ENCODE results near the gene FZD7.

FZD7 gene

GRCh38 chr2:202033317-202034248, at the start of gene FZD7:
FZD7 (plus strand) TSS chr2:202033855; CDS start chr2:202034648, 793 bp downstream.
- Mint-ChIP-seq H3K27ac (peak within 1 kb of the TSS; percentile 64), H3K4me3 (peak within 1 kb of the TSS; percentile 81), H3K9me3 (no peaks in the 10 kb centered on the region), H3K36me3 (ENCODE audit: low read depth) (no peaks in the 10 kb centered on the region), H3K4me1 (ENCODE audit: low read depth) (peaks cover 15% of the 10 kb centered on the region), H3K27me3 (peaks cover 25% of the 10 kb centered on the region)
- DNase-seq, result peak; percentile 86

DNA sequence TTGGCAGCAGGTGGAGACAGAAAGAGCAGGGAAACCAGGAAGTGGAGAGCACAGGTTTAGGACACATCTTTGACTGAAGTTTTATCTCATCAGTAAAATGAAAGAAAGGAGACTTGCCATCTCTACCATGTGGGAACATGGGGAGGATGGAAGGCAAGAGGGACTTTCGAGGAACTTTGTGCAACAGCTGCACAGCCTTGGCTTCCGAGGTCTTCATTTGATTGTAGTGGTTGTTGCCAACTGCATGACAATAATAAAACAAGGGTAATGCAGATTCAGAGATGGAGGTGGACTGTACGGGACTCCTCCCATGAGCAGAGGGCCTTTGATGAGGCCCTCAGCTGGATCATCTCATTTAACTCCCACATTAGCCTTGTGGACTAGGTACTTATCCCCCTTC, 49.3 kb upstream of the FZD7 start:
- peaks cover 5% of the 10 kb centered on the region for H3K4me1 Mint-ChIP-seq (ENCODE audit: low read depth)
- no peak overlapping the region for H3K4me3 Mint-ChIP-seq
- no peak overlapping the region for H3K27ac Mint-ChIP-seq
- peaks cover 4% of the 10 kb centered on the region for H3K27me3 Mint-ChIP-seq
- no peaks in the 10 kb centered on the region for H3K9me3 Mint-ChIP-seq
- no peak for DNase-seq
- H3K36me3 Mint-ChIP-seq (ENCODE audit: low read depth), result no peaks in the 10 kb centered on the region

DNA sequence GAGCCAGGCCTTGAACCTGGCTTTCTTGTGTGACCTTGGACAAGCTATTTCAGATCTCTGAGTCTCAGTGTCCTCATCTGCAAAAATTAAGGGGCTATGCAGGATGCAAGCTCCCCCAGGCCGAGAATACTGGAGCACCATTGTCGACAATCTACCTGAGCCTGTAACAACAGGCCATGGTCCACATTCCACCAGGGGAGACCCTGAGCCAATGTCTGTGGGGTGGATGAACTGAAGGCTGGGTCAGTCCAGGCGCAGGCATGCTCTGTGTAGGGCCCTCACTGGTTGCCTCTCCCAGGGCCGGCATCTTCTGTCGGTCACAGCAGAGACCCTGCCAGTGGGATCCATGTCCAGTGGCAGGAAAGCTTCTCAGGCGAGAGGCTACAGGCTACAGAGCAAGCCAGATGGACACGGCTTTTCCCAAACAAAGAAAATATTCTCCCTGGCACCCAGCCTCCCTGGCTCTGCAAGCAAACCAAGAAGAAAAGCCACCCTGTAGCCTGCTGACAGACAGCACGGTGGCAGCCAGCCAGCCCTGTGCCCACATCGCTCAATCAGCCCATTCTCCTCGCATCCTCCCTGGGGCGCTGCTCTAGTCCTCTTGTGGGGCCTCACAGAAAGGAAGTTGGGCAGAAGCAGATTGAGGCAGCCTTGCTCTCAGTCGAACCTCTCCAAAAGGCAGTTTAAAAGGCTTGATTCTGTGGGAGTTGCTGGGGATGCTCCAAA, 48.7 kb upstream of the FZD7 start:
- peaks cover 5% of the 10 kb centered on the region for H3K4me1 Mint-ChIP-seq (ENCODE audit: low read depth)
- no peaks in the 10 kb centered on the region for H3K36me3 Mint-ChIP-seq (ENCODE audit: low read depth)
- no peak for DNase-seq
- no peak overlapping the region for H3K27ac Mint-ChIP-seq
- H3K27me3 Mint-ChIP-seq, result peaks cover 4% of the 10 kb centered on the region
- no peaks in the 10 kb centered on the region for H3K9me3 Mint-ChIP-seq
- no peak overlapping the region for H3K4me3 Mint-ChIP-seq

DNA sequence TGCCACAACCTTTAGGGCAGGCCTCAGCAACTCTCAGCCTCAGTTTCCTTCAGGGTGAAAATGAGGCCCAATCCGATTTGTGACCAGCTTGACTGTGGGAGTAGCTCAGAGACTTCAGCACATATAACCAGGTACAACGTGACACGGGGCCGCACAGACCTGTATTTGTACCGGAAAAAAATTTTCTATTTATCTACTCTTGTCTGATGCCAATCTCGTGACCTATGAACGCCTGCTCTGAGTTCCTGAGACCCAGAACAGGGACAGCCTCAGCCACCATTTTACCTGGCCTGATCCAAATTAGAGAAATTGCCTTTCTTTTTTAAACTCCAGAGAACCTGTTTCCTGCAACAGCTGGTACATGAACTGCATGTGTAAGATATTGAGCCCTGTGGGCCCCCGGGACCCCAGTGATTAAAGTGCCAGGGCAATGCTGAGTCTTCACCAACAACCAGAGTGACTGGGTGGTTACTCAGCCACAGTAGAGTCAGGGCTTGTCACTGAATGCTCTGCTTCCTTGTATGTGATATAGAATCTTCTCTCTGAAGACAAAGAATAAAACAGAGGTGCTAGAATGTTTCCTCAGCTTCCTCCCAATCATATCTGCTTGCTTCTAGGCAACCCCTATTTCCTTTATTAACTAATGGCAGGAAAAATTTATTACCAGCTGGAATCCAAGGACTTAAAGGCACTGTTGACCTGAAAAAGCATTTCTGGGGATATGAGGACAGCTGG, 47.8 kb upstream of the FZD7 start:
- Mint-ChIP-seq H3K36me3 (ENCODE audit: low read depth) (no peaks in the 10 kb centered on the region), H3K4me1 (ENCODE audit: low read depth) (peaks cover 5% of the 10 kb centered on the region), H3K27ac (no peak overlapping the region), H3K27me3 (no peaks in the 10 kb centered on the region), H3K4me3 (no peak overlapping the region), H3K9me3 (no peaks in the 10 kb centered on the region)
- DNase-seq, result no peak

DNA sequence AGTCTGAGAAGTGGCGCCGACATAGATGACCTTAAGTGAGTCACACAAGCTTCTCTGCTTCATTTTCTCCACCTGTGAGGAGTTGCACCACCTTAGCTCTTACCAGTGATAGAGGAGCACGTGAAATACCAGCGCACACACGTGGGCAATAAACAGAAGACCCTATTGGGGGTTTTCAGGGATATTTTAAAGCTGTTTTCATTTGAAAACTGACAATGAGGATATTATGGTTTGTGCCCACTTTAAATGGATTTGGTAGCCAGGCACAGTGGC, 47.3 kb upstream of the FZD7 start:
- no peak overlapping the region for H3K27ac Mint-ChIP-seq
- H3K9me3 Mint-ChIP-seq, result no peaks in the 10 kb centered on the region
- no peaks in the 10 kb centered on the region for H3K27me3 Mint-ChIP-seq
- H3K4me1 Mint-ChIP-seq (ENCODE audit: low read depth), result peaks cover 5% of the 10 kb centered on the region
- no peaks in the 10 kb centered on the region for H3K36me3 Mint-ChIP-seq (ENCODE audit: low read depth)
- no peak overlapping the region for H3K4me3 Mint-ChIP-seq
- DNase-seq, result no peak

DNA sequence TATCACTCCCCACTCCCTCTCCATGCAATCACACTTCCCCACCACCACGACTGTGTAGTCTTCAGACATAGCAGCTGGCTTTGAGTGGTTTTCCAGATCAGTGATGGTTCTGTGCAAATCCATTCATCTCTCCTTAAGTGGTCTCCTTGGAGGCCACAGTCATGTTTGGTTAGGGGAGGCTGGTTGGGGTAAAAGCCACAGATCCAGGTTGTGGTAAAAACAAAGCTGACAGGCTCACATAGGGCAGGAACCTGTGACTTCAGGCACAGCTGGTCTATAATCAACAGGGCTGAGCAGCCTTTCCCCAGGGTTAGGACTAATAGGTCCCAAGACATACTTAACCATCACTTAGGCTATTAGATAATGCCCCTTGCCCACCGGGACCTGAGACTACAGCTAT, 46.2 kb upstream of the FZD7 start:
- Mint-ChIP-seq H3K4me3 (no peak overlapping the region), H3K36me3 (ENCODE audit: low read depth) (no peaks in the 10 kb centered on the region), H3K4me1 (ENCODE audit: low read depth) (peaks cover 5% of the 10 kb centered on the region), H3K27me3 (no peaks in the 10 kb centered on the region), H3K9me3 (no peaks in the 10 kb centered on the region), H3K27ac (no peak overlapping the region)
- no peak for DNase-seq

DNA sequence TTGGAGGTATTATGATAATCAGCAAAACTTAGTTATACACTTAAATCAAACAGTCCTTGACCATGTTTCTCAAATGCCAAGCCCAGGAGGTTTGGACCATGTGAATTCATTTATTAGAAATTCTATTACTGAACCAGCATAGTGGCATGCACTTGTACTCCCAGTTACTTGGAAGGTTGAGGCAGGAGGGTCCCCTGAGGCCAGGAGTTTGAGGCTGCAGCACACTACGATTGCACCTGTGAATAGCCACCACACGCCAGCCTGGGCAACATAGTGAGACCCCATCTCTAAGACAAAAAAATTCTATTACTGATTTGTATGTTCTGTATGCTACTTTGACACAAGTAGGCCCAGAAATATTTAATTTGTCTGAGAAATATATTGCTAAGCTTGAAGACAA, 43.6 kb upstream of the FZD7 start:
- Mint-ChIP-seq H3K9me3 (no peaks in the 10 kb centered on the region), H3K4me3 (no peak overlapping the region), H3K4me1 (ENCODE audit: low read depth) (peaks cover 5% of the 10 kb centered on the region), H3K36me3 (ENCODE audit: low read depth) (no peaks in the 10 kb centered on the region), H3K27ac (no peak overlapping the region), H3K27me3 (no peaks in the 10 kb centered on the region)
- DNase-seq, result no peak

DNA sequence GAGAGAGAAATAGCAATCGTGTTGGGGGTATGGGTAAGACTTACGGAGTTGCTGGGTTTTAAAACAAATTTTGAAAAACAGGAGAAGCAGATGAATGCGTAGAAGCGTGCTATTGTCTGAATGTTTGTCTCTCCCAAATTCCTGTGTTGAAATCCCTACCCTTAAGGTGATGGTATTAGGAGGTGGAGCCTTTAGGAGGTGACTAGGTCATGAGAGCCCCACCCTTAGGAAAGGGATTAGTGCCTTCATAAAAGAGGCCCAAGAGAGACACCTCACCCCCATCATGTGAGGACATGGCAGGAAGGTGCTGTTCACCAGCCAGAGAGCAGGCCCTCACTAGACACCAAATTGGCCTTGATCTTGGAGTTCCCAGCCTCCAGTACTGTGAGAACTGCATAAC, 40.7 kb upstream of the FZD7 start:
- no peak overlapping the region for H3K27ac Mint-ChIP-seq
- no peak overlapping the region for H3K4me3 Mint-ChIP-seq
- no peaks in the 10 kb centered on the region for H3K4me1 Mint-ChIP-seq (ENCODE audit: low read depth)
- H3K9me3 Mint-ChIP-seq, result no peaks in the 10 kb centered on the region
- no peak for DNase-seq
- H3K27me3 Mint-ChIP-seq, result peaks cover 2% of the 10 kb centered on the region
- no peaks in the 10 kb centered on the region for H3K36me3 Mint-ChIP-seq (ENCODE audit: low read depth)

GRCh38 chr2:201994973-201995638, 38.5 kb upstream of the FZD7 start:
- no peaks in the 10 kb centered on the region for H3K36me3 Mint-ChIP-seq (ENCODE audit: low read depth)
- H3K9me3 Mint-ChIP-seq, result no peaks in the 10 kb centered on the region
- no peak overlapping the region for H3K27ac Mint-ChIP-seq
- peaks cover 2% of the 10 kb centered on the region for H3K27me3 Mint-ChIP-seq
- H3K4me3 Mint-ChIP-seq, result no peak overlapping the region
- DNase-seq, result no peak
- no peaks in the 10 kb centered on the region for H3K4me1 Mint-ChIP-seq (ENCODE audit: low read depth)

- no peak for DNase-seq
- H3K4me3 Mint-ChIP-seq, result no peak overlapping the region
- H3K27me3 Mint-ChIP-seq, result peaks cover 2% of the 10 kb centered on the region
- no peaks in the 10 kb centered on the region for H3K36me3 Mint-ChIP-seq (ENCODE audit: low read depth)
- H3K4me1 Mint-ChIP-seq (ENCODE audit: low read depth), result no peaks in the 10 kb centered on the region
- H3K9me3 Mint-ChIP-seq, result no peaks in the 10 kb centered on the region
- no peak overlapping the region for H3K27ac Mint-ChIP-seq
Observed at GRCh38 chr2:201996006-201996405, 37.6 kb upstream of the FZD7 start.

DNA sequence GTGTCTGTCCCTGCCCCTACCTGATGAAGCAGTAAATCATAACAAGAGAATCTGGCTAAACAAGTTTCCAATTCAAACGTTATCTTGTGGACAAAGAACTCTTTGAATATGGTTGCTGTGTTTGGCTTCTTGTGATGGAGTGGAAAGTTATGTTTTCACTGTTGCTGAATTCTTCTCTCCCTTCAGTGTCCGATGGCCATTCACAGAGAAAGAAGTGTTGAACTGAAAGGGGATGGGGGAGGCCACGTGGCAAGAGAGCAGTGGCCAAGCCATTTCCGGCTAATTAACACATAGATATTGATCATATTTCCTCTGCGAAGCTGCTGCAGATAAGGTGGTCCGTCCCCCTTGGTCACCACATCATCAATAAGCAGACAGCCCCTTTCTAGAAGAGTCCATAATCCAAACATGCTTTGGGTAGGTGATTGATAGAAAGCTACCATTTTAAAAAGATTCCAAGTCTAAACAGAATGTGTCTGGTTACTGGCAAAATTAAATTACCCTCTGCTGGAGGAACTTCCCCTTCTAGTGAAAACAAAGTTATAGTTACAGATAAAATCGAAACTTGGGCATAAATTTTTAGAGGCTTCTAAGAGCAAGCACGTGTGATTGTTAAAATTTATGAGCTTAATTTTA, 36.9 kb upstream of the FZD7 start:
- no peaks in the 10 kb centered on the region for H3K36me3 Mint-ChIP-seq (ENCODE audit: low read depth)
- no peak overlapping the region for H3K27ac Mint-ChIP-seq
- no peaks in the 10 kb centered on the region for H3K9me3 Mint-ChIP-seq
- no peak for DNase-seq
- no peak overlapping the region for H3K4me3 Mint-ChIP-seq
- peaks cover 2% of the 10 kb centered on the region for H3K27me3 Mint-ChIP-seq
- H3K4me1 Mint-ChIP-seq (ENCODE audit: low read depth), result no peaks in the 10 kb centered on the region

GRCh38 chr2:201999279-201999678, 34.4 kb upstream of the FZD7 start:
- H3K4me3 Mint-ChIP-seq, result no peak overlapping the region
- DNase-seq, result no peak
- no peaks in the 10 kb centered on the region for H3K9me3 Mint-ChIP-seq
- peaks cover 2% of the 10 kb centered on the region for H3K4me1 Mint-ChIP-seq (ENCODE audit: low read depth)
- H3K27ac Mint-ChIP-seq, result no peak overlapping the region
- H3K36me3 Mint-ChIP-seq (ENCODE audit: low read depth), result no peaks in the 10 kb centered on the region
- peaks cover 2% of the 10 kb centered on the region for H3K27me3 Mint-ChIP-seq

GRCh38 chr2:202001826-202002225, 31.8 kb upstream of the FZD7 start:
- H3K4me3 Mint-ChIP-seq, result no peak overlapping the region
- peaks cover 2% of the 10 kb centered on the region for H3K4me1 Mint-ChIP-seq (ENCODE audit: low read depth)
- no peaks in the 10 kb centered on the region for H3K9me3 Mint-ChIP-seq
- no peak overlapping the region for H3K27ac Mint-ChIP-seq
- no peak for DNase-seq
- H3K27me3 Mint-ChIP-seq, result peaks cover 8% of the 10 kb centered on the region
- H3K36me3 Mint-ChIP-seq (ENCODE audit: low read depth), result no peaks in the 10 kb centered on the region

GRCh38 chr2:202002381-202002780, 31.3 kb upstream of the FZD7 start:
- Mint-ChIP-seq H3K36me3 (ENCODE audit: low read depth) (no peaks in the 10 kb centered on the region), H3K27me3 (peaks cover 8% of the 10 kb centered on the region), H3K9me3 (no peaks in the 10 kb centered on the region), H3K4me3 (no peak overlapping the region), H3K4me1 (ENCODE audit: low read depth) (peaks cover 2% of the 10 kb centered on the region), H3K27ac (no peak overlapping the region)
- no peak for DNase-seq

Measured in activated T-cell treated with anti-CD3 and anti-CD28 coated beads, Interleukin-2, amount 50 U/mL, for 24 hours (primary cell).